Fibroblast of skin of left biceps (primary cell): Measurements from ENCODE around the gene TSEN54.
"Not testable (repeated sequence)": the region's sequence is repeated elsewhere in the genome, so short reads cannot be mapped to it uniquely, and the experiment has no call there.

Experiments
- DNase-seq, 2 experiments: peaks; one replicate each; pipeline ENCODE4 v3.0.0-alpha.2; 2013; ENCODE audit warnings: low read depth in 2 of 2

Gene TSEN54

DNA sequence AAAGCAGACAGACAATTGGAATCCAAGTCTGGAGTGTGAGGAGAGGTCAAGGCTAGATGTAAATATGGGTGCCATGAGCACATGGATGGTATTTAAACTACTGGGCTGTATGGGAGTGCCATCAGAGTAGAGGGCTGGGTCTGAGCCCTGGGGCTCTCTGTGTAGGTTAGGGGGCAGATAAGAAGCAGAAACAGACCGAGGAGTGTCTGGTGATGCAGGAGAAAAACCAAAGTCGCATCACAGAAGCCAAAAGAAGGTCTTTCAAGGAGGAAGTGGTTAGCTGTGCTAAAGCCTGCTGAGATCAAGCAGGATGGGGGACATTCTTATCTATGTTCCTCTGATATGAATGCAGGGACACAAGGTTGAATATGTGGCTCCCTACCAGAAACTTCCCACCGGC lies 1.9 kb downstream of the TSEN54 start:
- DNase-seq = no peak

- no peak for DNase-seq
Measured at GRCh38 chr17:75518983-75519537, 2.7 kb downstream of the TSEN54 start.

GRCh38 chr17:75520413-75520812 lies 4.1 kb downstream of the TSEN54 start:
- DNase-seq = not testable (repeated sequence)

DNA sequence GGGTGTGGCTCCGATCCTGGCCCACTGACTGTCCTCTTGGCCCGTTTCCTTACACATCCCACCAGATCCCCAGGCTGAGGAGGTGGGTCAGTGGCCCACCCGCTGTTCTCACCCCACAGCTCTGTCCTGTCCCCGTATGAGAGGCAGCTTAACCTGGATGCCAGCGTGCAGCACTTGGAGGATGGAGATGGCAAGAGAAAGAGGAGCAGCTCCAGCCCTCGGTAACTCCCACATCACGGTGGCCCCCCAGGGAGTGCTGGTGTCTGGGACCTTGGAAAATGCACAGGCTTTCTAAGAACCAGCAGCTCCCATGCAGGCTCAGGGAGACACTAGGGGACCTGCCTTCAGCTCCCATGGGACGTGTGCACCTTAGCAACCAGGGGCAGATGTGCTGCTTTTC lies 5.0 kb downstream of the TSEN54 start:
- no peak for DNase-seq

DNA sequence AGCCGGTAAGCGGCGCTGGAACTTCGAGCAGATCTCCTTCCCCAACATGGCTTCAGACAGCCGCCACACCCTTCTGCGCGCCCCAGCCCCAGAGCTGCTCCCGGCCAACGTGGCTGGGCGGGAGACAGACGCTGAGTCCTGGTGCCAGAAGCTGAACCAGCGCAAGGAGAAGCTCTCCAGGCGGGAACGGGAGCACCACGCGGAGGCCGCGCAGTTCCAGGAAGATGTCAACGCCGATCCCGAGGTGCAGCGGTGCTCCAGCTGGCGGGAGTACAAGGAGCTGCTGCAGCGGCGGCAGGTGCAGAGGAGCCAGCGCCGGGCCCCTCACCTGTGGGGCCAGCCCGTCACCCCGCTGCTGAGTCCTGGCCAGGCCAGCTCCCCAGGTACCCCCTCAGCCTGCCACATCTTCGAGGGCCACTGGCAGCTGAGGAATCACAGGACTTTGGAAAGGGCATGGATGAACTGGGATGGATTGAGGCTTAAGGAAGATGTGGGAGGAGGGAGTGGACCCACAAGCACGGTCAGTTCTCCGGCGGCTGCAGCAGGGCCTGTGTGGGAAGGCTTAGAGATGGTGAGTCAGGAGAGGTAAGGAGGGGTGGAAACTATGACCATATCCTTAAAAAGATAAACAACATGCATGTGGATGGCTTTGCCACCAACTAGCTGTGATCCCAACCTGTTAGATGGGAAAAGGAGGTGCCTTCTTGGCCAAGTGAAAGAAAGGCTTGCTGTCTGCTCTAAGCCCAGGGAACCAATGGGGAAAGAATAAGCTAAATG lies 5.8 kb downstream of the TSEN54 start:
- no peak for DNase-seq

DNA sequence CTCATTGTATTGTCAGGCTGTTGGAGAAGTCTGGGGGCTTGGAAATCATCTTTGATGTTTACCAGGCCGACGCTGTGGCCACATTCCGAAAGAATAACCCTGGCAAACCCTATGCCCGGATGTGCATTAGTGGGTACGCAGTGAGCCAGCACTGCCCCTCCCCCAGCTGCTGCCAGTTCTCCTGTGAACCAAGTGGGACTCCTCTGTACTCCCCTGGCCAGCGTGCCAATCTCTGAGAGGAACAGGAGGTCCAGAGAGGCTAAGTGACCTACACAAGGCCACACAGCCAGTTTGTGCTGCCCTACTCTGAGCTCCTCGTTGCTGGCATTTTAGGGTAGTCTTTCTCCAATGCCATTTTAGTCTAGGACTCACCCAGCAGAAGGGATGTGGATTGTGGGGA lies 7.3 kb downstream of the TSEN54 start:
- no peak for DNase-seq

GRCh38 chr17:75524269-75524969 lies 8.1 kb downstream of the TSEN54 start:
- DNase-seq = no peak

DNA sequence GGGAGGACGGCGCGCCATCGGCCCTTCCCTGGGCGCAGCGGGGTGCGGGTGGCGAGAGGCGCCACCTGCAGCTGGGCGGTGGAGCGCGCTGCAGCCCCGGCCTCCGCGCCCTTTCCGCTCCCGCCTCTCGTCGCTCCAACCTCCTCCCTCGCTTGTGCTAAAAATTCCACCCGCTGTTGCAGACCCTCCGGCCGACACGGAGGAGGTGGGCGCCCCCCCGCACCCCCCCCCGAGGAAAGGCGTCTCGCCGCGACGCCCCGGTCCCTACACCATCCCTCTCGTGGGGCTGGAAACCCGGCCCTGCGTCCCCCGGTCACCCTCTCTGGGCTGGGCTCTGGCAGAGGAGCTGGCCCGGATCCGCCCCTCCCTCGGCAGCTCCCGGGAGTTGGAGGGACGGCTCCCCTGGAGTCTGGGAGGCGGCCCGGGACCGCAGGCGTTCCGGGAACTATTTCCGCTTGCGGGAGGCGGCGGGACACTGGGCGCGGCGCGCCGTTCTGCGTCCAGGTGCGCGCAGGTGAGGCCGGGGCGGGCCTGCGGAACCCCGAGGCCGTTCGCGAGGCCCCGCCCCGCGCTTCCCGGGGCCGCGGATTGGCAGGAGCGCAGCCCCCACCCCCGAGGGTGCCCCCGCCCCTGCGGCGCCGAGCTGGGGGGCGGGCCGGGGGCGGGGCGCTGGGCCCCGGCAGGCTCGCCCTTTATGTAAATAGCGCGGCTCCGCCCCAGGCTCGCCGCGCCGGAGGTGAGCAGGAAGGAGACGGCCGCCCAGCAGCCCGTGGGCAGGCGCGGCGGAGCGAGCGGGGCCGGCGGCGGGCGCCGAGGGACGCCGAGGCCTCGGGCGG lies 8.9 kb downstream of the TSEN54 start, which contains the start of gene LLGL2:
Gene LLGL2, plus strand, starts transcription at position 728 of the 836 bp plus-strand sequence. CDS start 17,730 bp downstream, outside the sequence.
- no peak for DNase-seq

- DNase-seq = no peak
Measured at GRCh38 chr17:75525806-75526554, 9.7 kb downstream of the TSEN54 start.

GRCh38 chr17:75526555-75527270 lies 10.4 kb downstream of the TSEN54 start:
- no peak for DNase-seq

DNA sequence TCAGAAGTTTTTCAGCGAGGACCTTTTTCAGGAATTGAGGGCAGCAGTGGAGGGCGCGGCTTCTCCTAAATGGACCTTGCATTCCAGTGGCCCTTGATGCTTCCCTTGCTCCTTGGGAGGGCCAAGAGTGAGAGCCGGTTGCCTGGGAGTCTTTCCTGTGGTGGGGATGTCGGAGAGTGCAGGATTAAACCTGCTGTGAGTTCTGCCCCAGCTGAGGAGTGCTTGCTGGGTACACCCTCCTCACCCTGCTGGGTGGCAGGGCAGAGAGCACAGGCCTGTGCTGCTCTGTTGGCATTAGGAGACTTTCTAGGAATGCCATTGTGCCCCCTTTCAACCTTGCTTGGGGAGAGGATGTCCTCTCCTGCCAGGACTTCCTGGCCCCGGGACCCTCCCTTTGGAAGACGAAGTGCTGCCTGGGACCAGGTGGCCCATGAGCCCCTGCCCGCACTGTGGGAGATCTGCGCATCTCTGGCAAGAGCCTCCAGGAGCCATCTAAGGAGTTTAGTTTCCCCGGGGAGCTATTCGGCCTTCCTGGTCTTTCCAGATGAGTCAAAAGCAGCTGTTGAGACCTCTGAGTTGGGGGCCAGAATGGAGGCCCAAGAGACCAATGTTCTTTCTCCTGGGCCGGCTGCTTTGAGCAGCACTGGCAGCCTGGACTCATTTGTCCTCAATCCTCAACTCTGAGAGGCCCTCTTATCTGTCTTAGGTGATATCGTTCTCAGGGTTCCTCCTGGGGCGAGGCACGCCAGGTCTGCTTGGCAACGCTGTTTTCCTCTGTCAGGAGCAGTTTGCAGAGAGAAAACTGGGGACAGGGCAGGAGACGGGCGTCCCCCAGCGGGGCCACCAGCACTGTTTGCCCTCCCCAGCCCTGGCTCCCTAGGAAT lies 14.8 kb downstream of the TSEN54 start:
- no peak for DNase-seq

- DNase-seq = no peak
Measured at GRCh38 chr17:75531721-75532072, 15.4 kb downstream of the TSEN54 start.

DNA sequence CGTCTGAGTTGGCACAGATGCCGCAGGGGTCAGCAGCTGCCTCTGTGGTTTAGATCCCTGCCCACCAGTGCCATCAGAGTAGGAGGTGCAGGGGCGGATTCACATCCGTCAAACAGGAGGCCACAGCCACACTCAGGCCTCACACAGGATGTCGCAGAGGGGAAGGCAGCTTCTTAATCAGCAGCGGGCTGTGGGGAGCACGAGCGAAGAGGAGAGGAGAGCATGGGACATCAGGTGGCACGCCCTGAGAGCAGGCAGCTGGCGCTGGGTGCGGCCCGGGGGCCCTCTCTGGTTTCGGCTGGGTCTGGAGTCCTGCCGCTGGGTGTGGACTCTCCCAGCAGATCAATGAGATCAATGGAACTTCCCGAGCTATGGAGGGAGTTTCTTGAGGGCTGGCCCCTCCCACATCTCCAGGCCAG lies 18.8 kb downstream of the TSEN54 start:
- no peak for DNase-seq

DNA sequence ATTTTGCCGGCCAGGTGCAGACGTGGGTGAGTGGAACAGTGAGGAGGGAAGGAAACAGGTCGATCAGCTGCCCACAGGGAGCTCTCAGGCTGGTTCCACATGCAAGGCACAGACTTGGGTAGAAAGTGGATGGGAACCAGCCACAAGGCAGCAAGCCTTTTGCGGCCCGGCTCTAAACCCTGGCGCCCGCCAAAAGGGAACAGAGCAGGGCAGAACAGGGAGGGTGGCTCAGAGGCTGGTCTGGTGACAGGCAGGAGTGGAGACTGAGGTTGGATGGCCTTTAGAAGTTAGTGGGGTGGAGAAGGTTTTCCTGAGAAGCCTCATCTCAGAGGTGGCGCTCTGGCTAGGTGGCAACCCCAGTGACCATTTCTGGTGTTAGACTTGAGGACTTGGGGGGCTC lies 19.5 kb downstream of the TSEN54 start:
- no peak for DNase-seq

- no peak for DNase-seq
Measured at GRCh38 chr17:75536366-75536765, 20.0 kb downstream of the TSEN54 start.

GRCh38 chr17:75539967-75540729 lies 23.8 kb downstream of the TSEN54 start:
- no peak for DNase-seq

DNA sequence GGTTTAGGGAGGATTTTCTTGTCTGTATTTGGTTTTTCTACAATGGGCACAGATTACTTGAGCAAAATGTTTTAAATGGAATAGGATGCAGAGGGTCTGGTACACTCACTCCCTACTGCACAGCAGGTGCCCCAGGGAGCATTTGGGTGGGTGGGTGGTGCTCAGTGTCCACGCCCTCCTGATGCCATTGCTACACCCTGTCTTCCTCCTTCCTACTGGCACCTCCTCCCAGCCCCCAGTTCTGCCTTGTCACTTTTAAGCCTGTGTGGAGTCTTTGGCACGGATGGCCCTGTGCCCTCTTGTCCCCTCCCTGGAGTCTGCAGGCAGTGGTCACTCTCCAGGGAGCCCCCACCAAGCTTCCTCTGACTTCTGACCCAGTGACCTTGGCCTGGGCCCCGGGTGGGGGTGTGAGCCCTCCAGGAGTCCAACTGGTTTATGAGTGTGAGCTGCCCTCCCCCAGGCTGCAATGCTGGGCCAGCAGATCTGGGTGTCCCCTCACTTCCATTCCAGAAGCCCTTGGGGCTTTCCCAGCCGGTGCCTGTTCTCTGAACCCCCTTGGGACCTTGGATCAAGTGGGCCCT lies 24.7 kb downstream of the TSEN54 start:
- no peak for DNase-seq

- no peak for DNase-seq
Measured at GRCh38 chr17:75542229-75542628, 25.9 kb downstream of the TSEN54 start.
